ENCODE data around the gene CYYR1.

GRCh38 chr21:26470351-26471098, 102.6 kb downstream of the CYYR1 start:
- no peak for TF ChIP-seq CTCF (IDR thresholded peaks at IDR 0.05)
- no peak for TF ChIP-seq POLR2A (IDR thresholded peaks at IDR 0.05)
